ENCODE data around the gene IRX3.

IRX3 gene

GRCh38 chr16:54291656-54292487, 5.3 kb upstream of the IRX3 start:
- WGBS, 2 experiments = 20 to 25% methylated on average over 22 of the region's 22 CpGs
- Histone ChIP-seq H3K9me3 (ENCODE audit: control insufficient read depth, low read length) (no peaks in the 10 kb centered on the region), H3K36me3 (ENCODE audit: control insufficient read depth, insufficient read depth, low read length) (no peaks in the 10 kb centered on the region), H3K4me1 (ENCODE audit: control insufficient read depth, insufficient read depth, low read length) (peaks cover 11% of the 10 kb centered on the region), H3K4me3 (ENCODE audit: insufficient read depth, low read depth, low read length) (no peak overlapping the region), H3K27me3 (ENCODE audit: control insufficient read depth, insufficient read depth, low read length, poor library complexity, severe bottlenecking) (peaks cover 63% of the 10 kb centered on the region), H3K27ac (ENCODE audit: insufficient read depth, low read depth, low read length, poor library complexity, severe bottlenecking) (no peak overlapping the region)

GRCh38 chr16:54290833-54291655, 4.5 kb upstream of the IRX3 start:
- H3K27me3 ChIP-seq (ENCODE audit: control insufficient read depth, insufficient read depth, low read length, poor library complexity, severe bottlenecking) = peaks cover 63% of the 10 kb centered on the region
- no peaks in the 10 kb centered on the region for H3K9me3 ChIP-seq (ENCODE audit: control insufficient read depth, low read length)
- WGBS, 2 experiments = 1% methylated on average over 46 of the region's 46 CpGs
- H3K4me3 ChIP-seq (ENCODE audit: insufficient read depth, low read depth, low read length) = peak overlapping the region; percentile 35
- peaks cover 11% of the 10 kb centered on the region for H3K4me1 ChIP-seq (ENCODE audit: control insufficient read depth, insufficient read depth, low read length)
- no peak overlapping the region for H3K27ac ChIP-seq (ENCODE audit: insufficient read depth, low read depth, low read length, poor library complexity, severe bottlenecking)
- no peaks in the 10 kb centered on the region for H3K36me3 ChIP-seq (ENCODE audit: control insufficient read depth, insufficient read depth, low read length)

GRCh38 chr16:54289945-54290832, 3.6 kb upstream of the IRX3 start:
- 1% methylated on average over 61 of the region's 62 CpGs for WGBS, 2 experiments
- Histone ChIP-seq H3K9me3 (ENCODE audit: control insufficient read depth, low read length) (no peaks in the 10 kb centered on the region), H3K36me3 (ENCODE audit: control insufficient read depth, insufficient read depth, low read length) (no peaks in the 10 kb centered on the region), H3K27ac (ENCODE audit: insufficient read depth, low read depth, low read length, poor library complexity, severe bottlenecking) (no peak overlapping the region), H3K27me3 (ENCODE audit: control insufficient read depth, insufficient read depth, low read length, poor library complexity, severe bottlenecking) (peaks cover 68% of the 10 kb centered on the region), H3K4me1 (ENCODE audit: control insufficient read depth, insufficient read depth, low read length) (peaks cover 11% of the 10 kb centered on the region), H3K4me3 (ENCODE audit: insufficient read depth, low read depth, low read length) (peak overlapping the region; percentile 35)

DNA sequence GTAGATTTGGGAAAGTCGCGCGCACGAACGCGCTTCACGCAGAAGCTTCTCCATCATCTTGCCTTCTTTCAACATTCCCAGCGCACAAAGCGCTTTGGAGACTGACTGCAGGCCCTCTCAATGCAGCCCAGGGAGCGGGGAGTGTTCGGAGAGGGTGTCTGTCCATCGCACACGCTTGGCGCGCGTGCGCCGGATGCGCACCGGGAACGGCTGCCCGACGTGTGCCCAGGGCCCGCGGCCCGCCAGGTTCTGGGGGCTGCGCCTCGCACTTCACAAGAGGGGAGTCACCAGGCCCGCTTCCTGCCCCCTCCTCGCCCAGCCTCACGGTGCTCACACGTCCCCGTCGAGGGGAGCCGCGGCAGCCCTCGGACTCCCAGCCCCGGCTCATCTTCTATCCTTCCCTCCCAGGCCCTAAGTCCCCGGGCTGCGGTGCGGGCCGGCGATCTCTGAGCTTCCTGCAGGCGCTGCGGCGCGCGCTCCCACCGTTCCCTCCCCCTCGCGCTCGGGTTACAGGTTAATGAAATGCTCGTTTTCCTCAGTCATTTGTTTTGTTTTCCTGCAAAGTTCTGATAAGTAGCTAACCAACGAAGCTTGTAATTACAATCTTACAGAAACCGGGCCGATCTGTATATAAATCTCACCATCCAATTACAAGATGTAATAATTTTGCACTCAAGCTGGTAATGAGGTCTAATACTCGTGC, 2.8 kb upstream of the IRX3 start:
- H3K4me1 ChIP-seq (ENCODE audit: control insufficient read depth, insufficient read depth, low read length) = peaks cover 11% of the 10 kb centered on the region
- no peaks in the 10 kb centered on the region for H3K36me3 ChIP-seq (ENCODE audit: control insufficient read depth, insufficient read depth, low read length)
- no peak overlapping the region for H3K27ac ChIP-seq (ENCODE audit: insufficient read depth, low read depth, low read length, poor library complexity, severe bottlenecking)
- 1% methylated on average over 53 to 54 of the region's 57 CpGs for WGBS, 2 experiments
- H3K9me3 ChIP-seq (ENCODE audit: control insufficient read depth, low read length) = no peaks in the 10 kb centered on the region
- H3K27me3 ChIP-seq (ENCODE audit: control insufficient read depth, insufficient read depth, low read length, poor library complexity, severe bottlenecking) = peaks cover 76% of the 10 kb centered on the region
- peak overlapping the region; percentile 14 for H3K4me3 ChIP-seq (ENCODE audit: insufficient read depth, low read depth, low read length)

GRCh38 chr16:54288835-54289241, 2.3 kb upstream of the IRX3 start:
- Histone ChIP-seq H3K27me3 (ENCODE audit: control insufficient read depth, insufficient read depth, low read length, poor library complexity, severe bottlenecking) (peaks cover 82% of the 10 kb centered on the region), H3K9me3 (ENCODE audit: control insufficient read depth, low read length) (no peaks in the 10 kb centered on the region), H3K27ac (ENCODE audit: insufficient read depth, low read depth, low read length, poor library complexity, severe bottlenecking) (no peak overlapping the region), H3K4me3 (ENCODE audit: insufficient read depth, low read depth, low read length) (peak overlapping the region; percentile 14), H3K36me3 (ENCODE audit: control insufficient read depth, insufficient read depth, low read length) (no peaks in the 10 kb centered on the region), H3K4me1 (ENCODE audit: control insufficient read depth, insufficient read depth, low read length) (peaks cover 11% of the 10 kb centered on the region)
- WGBS, 2 experiments = 3% methylated on average over 25 of the region's 25 CpGs

DNA sequence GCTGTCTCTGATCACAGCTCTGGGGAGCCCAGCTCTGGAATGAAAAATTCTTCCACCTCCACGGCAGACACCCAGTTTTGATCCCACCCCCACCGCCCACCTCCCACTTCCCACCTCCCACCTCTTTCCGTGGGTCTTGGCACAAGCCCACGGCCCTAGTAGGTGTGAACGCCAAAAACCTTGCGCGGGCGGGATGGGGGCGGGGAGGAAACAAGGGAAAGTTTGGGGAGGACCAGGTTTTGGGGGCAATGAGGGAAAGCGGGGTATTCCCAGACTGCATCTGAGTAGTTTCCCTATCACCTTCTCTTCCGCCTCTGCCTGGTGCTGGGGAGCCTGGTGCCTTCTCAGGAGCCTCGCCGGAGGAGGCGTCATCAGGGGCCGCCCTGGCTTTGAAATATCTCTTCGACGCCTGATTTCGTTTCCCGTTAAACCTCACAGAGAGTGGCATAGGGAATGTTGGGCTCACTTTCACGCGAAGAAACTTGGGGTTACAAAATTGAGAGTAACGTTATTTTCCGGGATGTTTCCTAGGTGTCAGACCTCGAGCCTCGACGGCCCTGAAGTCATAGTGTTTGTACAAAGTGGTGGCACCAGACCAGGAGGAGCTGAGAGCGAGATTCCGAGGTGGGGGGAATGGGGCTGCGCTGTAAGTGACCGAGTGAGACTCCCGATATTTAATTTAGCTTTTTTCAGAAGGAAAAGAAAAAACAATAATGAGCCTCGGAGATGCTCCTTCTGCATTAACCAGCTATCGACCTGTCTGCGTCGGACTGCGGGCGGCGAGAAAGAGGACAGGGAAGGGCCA, 1.6 kb upstream of the IRX3 start:
- peaks cover 11% of the 10 kb centered on the region for H3K4me1 ChIP-seq (ENCODE audit: control insufficient read depth, insufficient read depth, low read length)
- peak overlapping the region; percentile 80 for H3K4me3 ChIP-seq (ENCODE audit: insufficient read depth, low read depth, low read length)
- 6% methylated on average over 37 to 38 of the region's 38 CpGs for WGBS, 2 experiments
- no peaks in the 10 kb centered on the region for H3K36me3 ChIP-seq (ENCODE audit: control insufficient read depth, insufficient read depth, low read length)
- peaks cover 86% of the 10 kb centered on the region for H3K27me3 ChIP-seq (ENCODE audit: control insufficient read depth, insufficient read depth, low read length, poor library complexity, severe bottlenecking)
- H3K9me3 ChIP-seq (ENCODE audit: control insufficient read depth, low read length) = no peaks in the 10 kb centered on the region
- H3K27ac ChIP-seq (ENCODE audit: insufficient read depth, low read depth, low read length, poor library complexity, severe bottlenecking) = no peak overlapping the region

GRCh38 chr16:54287131-54288029, 793 bp upstream of the IRX3 start:
- Histone ChIP-seq H3K4me3 (ENCODE audit: insufficient read depth, low read depth, low read length) (peak overlapping the region; percentile 80), H3K36me3 (ENCODE audit: control insufficient read depth, insufficient read depth, low read length) (no peaks in the 10 kb centered on the region), H3K9me3 (ENCODE audit: control insufficient read depth, low read length) (no peaks in the 10 kb centered on the region), H3K27ac (ENCODE audit: insufficient read depth, low read depth, low read length, poor library complexity, severe bottlenecking) (peak overlapping the region; percentile 97), H3K4me1 (ENCODE audit: control insufficient read depth, insufficient read depth, low read length) (peaks cover 11% of the 10 kb centered on the region), H3K27me3 (ENCODE audit: control insufficient read depth, insufficient read depth, low read length, poor library complexity, severe bottlenecking) (peaks cover 87% of the 10 kb centered on the region)
- 1% methylated on average over 59 to 61 of the region's 61 CpGs for WGBS, 2 experiments

DNA sequence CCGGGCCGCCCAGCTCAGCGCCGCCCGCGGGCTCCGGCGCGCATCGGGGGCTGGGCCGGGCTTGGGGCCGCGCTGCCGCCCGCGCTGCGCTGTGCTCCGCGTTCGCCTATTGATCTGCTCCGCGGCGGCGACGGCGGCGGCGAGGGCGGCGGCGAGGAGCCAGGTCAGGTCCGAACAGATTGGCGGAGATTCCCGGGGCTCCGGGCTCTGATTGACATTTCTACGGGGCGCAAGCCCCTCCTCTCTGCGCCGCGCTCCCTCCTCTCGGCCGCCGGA, 559 bp downstream of the IRX3 start:
- peak overlapping the region; percentile 97 for H3K27ac ChIP-seq (ENCODE audit: insufficient read depth, low read depth, low read length, poor library complexity, severe bottlenecking)
- H3K4me1 ChIP-seq (ENCODE audit: control insufficient read depth, insufficient read depth, low read length) = peaks cover 13% of the 10 kb centered on the region
- H3K27me3 ChIP-seq (ENCODE audit: control insufficient read depth, insufficient read depth, low read length, poor library complexity, severe bottlenecking) = peaks cover 87% of the 10 kb centered on the region
- WGBS, 2 experiments = 0% methylated on average over 43 of the region's 43 CpGs
- H3K36me3 ChIP-seq (ENCODE audit: control insufficient read depth, insufficient read depth, low read length) = no peaks in the 10 kb centered on the region
- H3K9me3 ChIP-seq (ENCODE audit: control insufficient read depth, low read length) = no peaks in the 10 kb centered on the region
- peak overlapping the region; percentile 80 for H3K4me3 ChIP-seq (ENCODE audit: insufficient read depth, low read depth, low read length)
